Measurements from ENCODE around the gene PAN3. TPM values are rescaled to one million over a fixed set of nuclear protein-coding genes. Genes with fewer than 3 reads are reported as not detected.

Gene PAN3
- total and polyA plus RNA-seq, 2 experiments from 2014 or later: 27.4 to 58.2 TPM

- TF ChIP-seq JUNB (IDR thresholded peaks at IDR 0.05; ENCODE audit: unreplicated experiment) (no peak), ZNF114 (CRISPR knock-in tag; IDR thresholded peaks at IDR 0.05) (no peak), POLR2AphosphoS5 (IDR thresholded peaks at IDR 0.05; ENCODE audit: low read depth) (no peak), REST (IDR thresholded peaks at IDR 0.05; ENCODE audit: unreplicated experiment) (no peak), EZH2 (IDR thresholded peaks at IDR 0.05; ENCODE audit: low read depth, unreplicated experiment) (no peak)
- TF ChIP-seq, protein P1, sequence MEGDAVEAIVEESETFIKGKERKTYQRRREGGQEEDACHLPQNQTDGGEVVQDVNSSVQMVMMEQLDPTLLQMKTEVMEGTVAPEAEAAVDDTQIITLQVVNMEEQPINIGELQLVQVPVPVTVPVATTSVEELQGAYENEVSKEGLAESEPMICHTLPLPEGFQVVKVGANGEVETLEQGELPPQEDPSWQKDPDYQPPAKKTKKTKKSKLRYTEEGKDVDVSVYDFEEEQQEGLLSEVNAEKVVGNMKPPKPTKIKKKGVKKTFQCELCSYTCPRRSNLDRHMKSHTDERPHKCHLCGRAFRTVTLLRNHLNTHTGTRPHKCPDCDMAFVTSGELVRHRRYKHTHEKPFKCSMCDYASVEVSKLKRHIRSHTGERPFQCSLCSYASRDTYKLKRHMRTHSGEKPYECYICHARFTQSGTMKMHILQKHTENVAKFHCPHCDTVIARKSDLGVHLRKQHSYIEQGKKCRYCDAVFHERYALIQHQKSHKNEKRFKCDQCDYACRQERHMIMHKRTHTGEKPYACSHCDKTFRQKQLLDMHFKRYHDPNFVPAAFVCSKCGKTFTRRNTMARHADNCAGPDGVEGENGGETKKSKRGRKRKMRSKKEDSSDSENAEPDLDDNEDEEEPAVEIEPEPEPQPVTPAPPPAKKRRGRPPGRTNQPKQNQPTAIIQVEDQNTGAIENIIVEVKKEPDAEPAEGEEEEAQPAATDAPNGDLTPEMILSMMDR (conservative IDR thresholded peaks at IDR 0.05; ENCODE audit: low read depth in 2 of 2): no peak
- no peak overlapping the region for H3K27ac ChIP-seq (ENCODE audit: low read depth)
- Mint-ChIP-seq H3K27me3 (ENCODE audit: insufficient read depth, low read depth, poor library complexity) (peaks cover 11% of the 10 kb centered on the region), H3K9me3 (no peaks in the 10 kb centered on the region), H3K4me1 (no peaks in the 10 kb centered on the region; the same call in none of the 3 replicates), H3K27ac (no peak overlapping the region), H3K36me3 (ENCODE audit: low read depth) (peaks cover 17% of the 10 kb centered on the region), H3K4me3 (no peak overlapping the region)
- H4K20me1 ChIP-seq (replicated peaks; ENCODE audit: insufficient read depth): no peaks in the 10 kb centered on the region
- no peaks in the 10 kb centered on the region for H3F3A ChIP-seq (replicated peaks; ENCODE audit: low read depth)
- no peak for DNase-seq (ENCODE audit: low spot score)
- H3K4me2 ChIP-seq: no peak overlapping the region
- no peak overlapping the region for H2AFZ ChIP-seq
- H3K27me3 ChIP-seq (ENCODE audit: insufficient read depth): no peaks in the 10 kb centered on the region
- H3K4me3 ChIP-seq: no peak overlapping the region
- no peak for ATAC-seq
- peaks cover 4% of the 10 kb centered on the region; the same call in 1 of the 2 replicates for H3K4me1 ChIP-seq (ENCODE audit: insufficient read depth)
- H3K9me2 ChIP-seq (ENCODE audit: insufficient read depth): no peaks in the 10 kb centered on the region
- H3K36me3 ChIP-seq (ENCODE audit: insufficient read depth): peaks cover 18% of the 10 kb centered on the region
- H3K79me2 ChIP-seq (replicated peaks; ENCODE audit: insufficient read depth): no peaks in the 10 kb centered on the region
These were observed 182.7 kb downstream of the PAN3 start for GRCh38 chr13:28320884-28321574.

GRCh38 chr13:28321756-28322155 lies 183.4 kb downstream of the PAN3 start:
- H4K20me1 ChIP-seq (replicated peaks; ENCODE audit: insufficient read depth): no peaks in the 10 kb centered on the region
- peaks cover 9% of the 10 kb centered on the region for H3K27me3 Mint-ChIP-seq (ENCODE audit: insufficient read depth, low read depth, poor library complexity)
- H3K27ac Mint-ChIP-seq: no peak overlapping the region
- H3K36me3 Mint-ChIP-seq (ENCODE audit: low read depth): peaks cover 17% of the 10 kb centered on the region
- DNase-seq (ENCODE audit: low spot score): no peak
- peaks cover 4% of the 10 kb centered on the region; the same call in 1 of the 2 replicates for H3K4me1 ChIP-seq (ENCODE audit: insufficient read depth)
- H3K36me3 ChIP-seq (ENCODE audit: insufficient read depth): peaks cover 20% of the 10 kb centered on the region
- H3K4me3 Mint-ChIP-seq: no peak overlapping the region
- no peak for ATAC-seq
- no peaks in the 10 kb centered on the region for H3K9me2 ChIP-seq (ENCODE audit: insufficient read depth)
- H3K27me3 ChIP-seq (ENCODE audit: insufficient read depth): no peaks in the 10 kb centered on the region
- H3K4me1 Mint-ChIP-seq: no peaks in the 10 kb centered on the region; the same call in none of the 3 replicates
- no peak overlapping the region for H2AFZ ChIP-seq
- H3K27ac ChIP-seq (ENCODE audit: low read depth): no peak overlapping the region
- no peak overlapping the region for H3K4me2 ChIP-seq
- no peaks in the 10 kb centered on the region for H3K9me3 Mint-ChIP-seq
- TF ChIP-seq, protein P1 (conservative IDR thresholded peaks at IDR 0.05; ENCODE audit: low read depth in 2 of 2): no peak
- TF ChIP-seq ZNF331 (CRISPR knock-in tag; IDR thresholded peaks at IDR 0.05; ENCODE audit: low read depth) (no peak), REST (IDR thresholded peaks at IDR 0.05; ENCODE audit: unreplicated experiment) (no peak)
- no peaks in the 10 kb centered on the region for H3K79me2 ChIP-seq (replicated peaks; ENCODE audit: insufficient read depth)
- H3K4me3 ChIP-seq: no peak overlapping the region
- no peaks in the 10 kb centered on the region for H3F3A ChIP-seq (replicated peaks; ENCODE audit: low read depth)

Measured in GM23338 (cell line).